ENCODE data around the gene SLC2A2.

GRCh38 chr3:171005648-171006047 is 20.9 kb downstream of the SLC2A2 start:
- TF ChIP-seq CTCF (IDR thresholded peaks at IDR 0.05) (no peak), EP300 (IDR thresholded peaks at IDR 0.05; ENCODE audit: low read depth) (no peak)
